ENCODE data around the gene SUPT3H. TPM values are rescaled to one million over a fixed set of nuclear protein-coding genes. Genes with fewer than 3 reads are reported as not detected.
"Not testable (repeated sequence)": the region's sequence is repeated elsewhere in the genome, so short reads cannot be mapped to it uniquely, and the experiment has no call there.

The SUPT3H gene
- total and polyA plus RNA-seq, 2 of the 13 experiments (the other 11 are each of a cell fraction or from before 2014, with no cell fraction given): 11.9 to 36.1 TPM

DNA sequence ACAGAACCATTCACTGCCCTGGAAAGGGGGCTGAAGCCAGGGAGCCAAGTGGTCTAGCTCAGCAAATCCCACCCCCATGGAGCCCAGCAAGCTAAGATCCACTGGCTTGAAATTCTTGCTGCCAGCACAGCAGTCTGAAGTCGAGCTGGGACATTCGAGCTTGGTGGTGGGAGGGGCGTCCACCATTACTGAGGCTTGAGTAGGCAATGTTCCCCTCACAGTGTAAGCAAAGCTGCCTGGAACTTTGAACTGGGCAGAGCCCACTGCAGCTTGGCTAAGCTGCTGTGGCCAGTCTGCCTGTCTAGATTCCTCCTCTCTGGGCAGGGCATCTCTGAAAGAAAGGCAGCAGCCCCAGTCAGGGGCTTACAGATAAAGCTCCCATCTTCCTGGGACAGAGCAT lies 498.7 kb downstream of the SUPT3H start (continued):
- TF ChIP-seq, protein P1, sequence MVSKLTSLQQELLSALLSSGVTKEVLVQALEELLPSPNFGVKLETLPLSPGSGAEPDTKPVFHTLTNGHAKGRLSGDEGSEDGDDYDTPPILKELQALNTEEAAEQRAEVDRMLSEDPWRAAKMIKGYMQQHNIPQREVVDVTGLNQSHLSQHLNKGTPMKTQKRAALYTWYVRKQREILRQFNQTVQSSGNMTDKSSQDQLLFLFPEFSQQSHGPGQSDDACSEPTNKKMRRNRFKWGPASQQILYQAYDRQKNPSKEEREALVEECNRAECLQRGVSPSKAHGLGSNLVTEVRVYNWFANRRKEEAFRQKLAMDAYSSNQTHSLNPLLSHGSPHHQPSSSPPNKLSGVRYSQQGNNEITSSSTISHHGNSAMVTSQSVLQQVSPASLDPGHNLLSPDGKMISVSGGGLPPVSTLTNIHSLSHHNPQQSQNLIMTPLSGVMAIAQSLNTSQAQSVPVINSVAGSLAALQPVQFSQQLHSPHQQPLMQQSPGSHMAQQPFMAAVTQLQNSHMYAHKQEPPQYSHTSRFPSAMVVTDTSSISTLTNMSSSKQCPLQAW (CRISPR knock-in tag; IDR thresholded peaks at IDR 0.05): peak; percentile 11; the same call in 1 of the 2 replicates
- TF ChIP-seq ZMYM4 (CRISPR knock-in tag; IDR thresholded peaks at IDR 0.05): peak; percentile 84
- peak; percentile 19; the same call in 1 of the 2 replicates for TF ChIP-seq KDM2A (CRISPR knock-in tag; IDR thresholded peaks at IDR 0.05; ENCODE audit: borderline replicate concordance, low read depth)
- peak; percentile 91; the same call in 1 of the 2 replicates for TF ChIP-seq ZNF292 (CRISPR knock-in tag; IDR thresholded peaks at IDR 0.05; ENCODE audit: borderline replicate concordance, low read depth)
- TF ChIP-seq, protein P2, sequence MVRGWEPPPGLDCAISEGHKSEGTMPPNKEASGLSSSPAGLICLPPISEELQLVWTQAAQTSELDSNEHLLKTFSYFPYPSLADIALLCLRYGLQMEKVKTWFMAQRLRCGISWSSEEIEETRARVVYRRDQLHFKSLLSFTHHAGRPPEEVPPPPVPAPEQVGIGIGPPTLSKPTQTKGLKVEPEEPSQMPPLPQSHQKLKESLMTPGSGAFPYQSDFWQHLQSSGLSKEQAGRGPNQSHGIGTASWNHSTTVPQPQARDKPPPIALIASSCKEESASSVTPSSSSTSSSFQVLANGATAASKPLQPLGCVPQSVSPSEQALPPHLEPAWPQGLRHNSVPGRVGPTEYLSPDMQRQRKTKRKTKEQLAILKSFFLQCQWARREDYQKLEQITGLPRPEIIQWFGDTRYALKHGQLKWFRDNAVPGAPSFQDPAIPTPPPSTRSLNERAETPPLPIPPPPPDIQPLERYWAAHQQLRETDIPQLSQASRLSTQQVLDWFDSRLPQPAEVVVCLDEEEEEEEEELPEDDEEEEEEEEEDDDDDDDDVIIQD (CRISPR knock-in tag; IDR thresholded peaks at IDR 0.05; ENCODE audit: low read depth): peak; percentile 91
- TF ChIP-seq, protein P3, sequence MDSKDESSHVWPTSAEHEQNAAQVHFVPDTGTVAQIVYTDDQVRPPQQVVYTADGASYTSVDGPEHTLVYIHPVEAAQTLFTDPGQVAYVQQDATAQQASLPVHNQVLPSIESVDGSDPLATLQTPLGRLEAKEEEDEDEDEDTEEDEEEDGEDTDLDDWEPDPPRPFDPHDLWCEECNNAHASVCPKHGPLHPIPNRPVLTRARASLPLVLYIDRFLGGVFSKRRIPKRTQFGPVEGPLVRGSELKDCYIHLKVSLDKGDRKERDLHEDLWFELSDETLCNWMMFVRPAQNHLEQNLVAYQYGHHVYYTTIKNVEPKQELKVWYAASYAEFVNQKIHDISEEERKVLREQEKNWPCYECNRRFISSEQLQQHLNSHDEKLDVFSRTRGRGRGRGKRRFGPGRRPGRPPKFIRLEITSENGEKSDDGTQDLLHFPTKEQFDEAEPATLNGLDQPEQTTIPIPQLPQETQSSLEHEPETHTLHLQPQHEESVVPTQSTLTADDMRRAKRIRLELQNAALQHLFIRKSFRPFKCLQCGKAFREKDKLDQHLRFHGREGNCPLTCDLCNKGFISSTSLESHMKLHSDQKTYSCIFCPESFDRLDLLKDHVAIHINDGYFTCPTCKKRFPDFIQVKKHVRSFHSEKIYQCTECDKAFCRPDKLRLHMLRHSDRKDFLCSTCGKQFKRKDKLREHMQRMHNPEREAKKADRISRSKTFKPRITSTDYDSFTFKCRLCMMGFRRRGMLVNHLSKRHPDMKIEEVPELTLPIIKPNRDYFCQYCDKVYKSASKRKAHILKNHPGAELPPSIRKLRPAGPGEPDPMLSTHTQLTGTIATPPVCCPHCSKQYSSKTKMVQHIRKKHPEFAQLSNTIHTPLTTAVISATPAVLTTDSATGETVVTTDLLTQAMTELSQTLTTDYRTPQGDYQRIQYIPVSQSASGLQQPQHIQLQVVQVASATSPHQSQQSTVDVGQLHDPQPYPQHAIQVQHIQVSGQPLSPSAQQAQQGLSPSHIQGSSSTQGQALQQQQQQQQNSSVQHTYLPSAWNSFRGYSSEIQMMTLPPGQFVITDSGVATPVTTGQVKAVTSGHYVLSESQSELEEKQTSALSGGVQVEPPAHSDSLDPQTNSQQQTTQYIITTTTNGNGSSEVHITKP (CRISPR knock-in tag; IDR thresholded peaks at IDR 0.05; ENCODE audit: low read depth): peak; percentile 80
- TF ChIP-seq, protein P4, sequence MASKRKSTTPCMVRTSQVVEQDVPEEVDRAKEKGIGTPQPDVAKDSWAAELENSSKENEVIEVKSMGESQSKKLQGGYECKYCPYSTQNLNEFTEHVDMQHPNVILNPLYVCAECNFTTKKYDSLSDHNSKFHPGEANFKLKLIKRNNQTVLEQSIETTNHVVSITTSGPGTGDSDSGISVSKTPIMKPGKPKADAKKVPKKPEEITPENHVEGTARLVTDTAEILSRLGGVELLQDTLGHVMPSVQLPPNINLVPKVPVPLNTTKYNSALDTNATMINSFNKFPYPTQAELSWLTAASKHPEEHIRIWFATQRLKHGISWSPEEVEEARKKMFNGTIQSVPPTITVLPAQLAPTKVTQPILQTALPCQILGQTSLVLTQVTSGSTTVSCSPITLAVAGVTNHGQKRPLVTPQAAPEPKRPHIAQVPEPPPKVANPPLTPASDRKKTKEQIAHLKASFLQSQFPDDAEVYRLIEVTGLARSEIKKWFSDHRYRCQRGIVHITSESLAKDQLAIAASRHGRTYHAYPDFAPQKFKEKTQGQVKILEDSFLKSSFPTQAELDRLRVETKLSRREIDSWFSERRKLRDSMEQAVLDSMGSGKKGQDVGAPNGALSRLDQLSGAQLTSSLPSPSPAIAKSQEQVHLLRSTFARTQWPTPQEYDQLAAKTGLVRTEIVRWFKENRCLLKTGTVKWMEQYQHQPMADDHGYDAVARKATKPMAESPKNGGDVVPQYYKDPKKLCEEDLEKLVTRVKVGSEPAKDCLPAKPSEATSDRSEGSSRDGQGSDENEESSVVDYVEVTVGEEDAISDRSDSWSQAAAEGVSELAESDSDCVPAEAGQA (IDR thresholded peaks at IDR 0.05; ENCODE audit: low read depth): peak; percentile 24; the same call in 1 of the 2 replicates
- TF ChIP-seq, protein P4 (CRISPR knock-in tag; IDR thresholded peaks at IDR 0.05; ENCODE audit: borderline replicate concordance): not testable (repeated sequence)
- peak; percentile 19; the same call in 1 of the 2 replicates for TF ChIP-seq SIX1 (CRISPR knock-in tag; IDR thresholded peaks at IDR 0.05; ENCODE audit: borderline replicate concordance)
- TF ChIP-seq SAP130 (CRISPR knock-in tag; IDR thresholded peaks at IDR 0.05; ENCODE audit: low read depth): 0 out of 2 replicates have a peak, but pooled peaks have one; percentile 12
- peak; percentile 47; the same call in 1 of the 2 replicates for TF ChIP-seq KAT8 (CRISPR knock-in tag; IDR thresholded peaks at IDR 0.05)
- peak; percentile 81 for TF ChIP-seq POGZ (CRISPR knock-in tag; IDR thresholded peaks at IDR 0.05)
- TF ChIP-seq ZNF501 (CRISPR knock-in tag; IDR thresholded peaks at IDR 0.05): 0 out of 2 replicates have a peak, but pooled peaks have one; percentile 55

All from HepG2 (cell line).